ENCODE data around the gene POP4.

DNA sequence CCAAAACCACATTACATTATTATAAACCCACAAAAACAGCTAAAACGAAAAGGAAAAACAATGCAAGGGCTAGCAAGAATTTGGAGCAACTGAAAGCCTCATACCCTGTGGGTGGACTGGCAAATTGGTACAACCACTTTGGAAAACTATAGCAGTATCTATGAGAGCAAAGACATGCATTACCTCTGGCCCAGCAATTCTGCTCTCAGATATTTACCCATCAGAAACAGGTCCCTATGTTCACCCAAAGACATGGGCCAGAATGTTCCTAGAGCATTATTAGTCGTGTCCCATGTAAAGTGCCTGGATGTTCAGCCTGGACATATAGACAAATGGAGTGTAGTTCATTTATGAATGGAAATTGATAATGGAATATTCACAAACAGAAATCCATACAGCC, 27.9 kb downstream of the POP4 start:
- TF ChIP-seq, protein P1, sequence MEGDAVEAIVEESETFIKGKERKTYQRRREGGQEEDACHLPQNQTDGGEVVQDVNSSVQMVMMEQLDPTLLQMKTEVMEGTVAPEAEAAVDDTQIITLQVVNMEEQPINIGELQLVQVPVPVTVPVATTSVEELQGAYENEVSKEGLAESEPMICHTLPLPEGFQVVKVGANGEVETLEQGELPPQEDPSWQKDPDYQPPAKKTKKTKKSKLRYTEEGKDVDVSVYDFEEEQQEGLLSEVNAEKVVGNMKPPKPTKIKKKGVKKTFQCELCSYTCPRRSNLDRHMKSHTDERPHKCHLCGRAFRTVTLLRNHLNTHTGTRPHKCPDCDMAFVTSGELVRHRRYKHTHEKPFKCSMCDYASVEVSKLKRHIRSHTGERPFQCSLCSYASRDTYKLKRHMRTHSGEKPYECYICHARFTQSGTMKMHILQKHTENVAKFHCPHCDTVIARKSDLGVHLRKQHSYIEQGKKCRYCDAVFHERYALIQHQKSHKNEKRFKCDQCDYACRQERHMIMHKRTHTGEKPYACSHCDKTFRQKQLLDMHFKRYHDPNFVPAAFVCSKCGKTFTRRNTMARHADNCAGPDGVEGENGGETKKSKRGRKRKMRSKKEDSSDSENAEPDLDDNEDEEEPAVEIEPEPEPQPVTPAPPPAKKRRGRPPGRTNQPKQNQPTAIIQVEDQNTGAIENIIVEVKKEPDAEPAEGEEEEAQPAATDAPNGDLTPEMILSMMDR (IDR thresholded peaks at IDR 0.05; ENCODE audit: insufficient read depth, low read depth, low read length), result no peak
- TF ChIP-seq EZH2 (IDR thresholded peaks at IDR 0.05; ENCODE audit: insufficient read depth, low read length), result no peak
